Hepatocyte (in vitro differentiated cells): Measurements from ENCODE around the gene B3GNT4.

ENCODE experiments used
- EZH2 ChIP-seq: fragments of 200-600 bp; sonication (generic); IDR thresholded peaks from 2 replicates; pipeline ENCODE4 v1.6.1; 2016; ENCODE audit warnings: antibody characterized with exemption, mild to moderate bottlenecking, borderline replicate concordance
- EZH2phosphoT487 ChIP-seq: fragments of 200-600 bp; sonication (generic); IDR thresholded peaks from one replicate; pipeline ENCODE4 v1.6.1; 2018; ENCODE audit warnings: antibody characterized with exemption, mild to moderate bottlenecking, low read depth, moderate library complexity; ENCODE audit not compliant: unreplicated experiment, severe bottlenecking
- TF ChIP-seq, protein P1 (sequence below): fragments of 200-600 bp; sonication (generic); IDR thresholded peaks from 2 replicates; pipeline ENCODE4 v1.5.1; 2016; ENCODE audit warnings: antibody characterized with exemption, mild to moderate bottlenecking; ENCODE audit not compliant: poor library complexity

DNA sequence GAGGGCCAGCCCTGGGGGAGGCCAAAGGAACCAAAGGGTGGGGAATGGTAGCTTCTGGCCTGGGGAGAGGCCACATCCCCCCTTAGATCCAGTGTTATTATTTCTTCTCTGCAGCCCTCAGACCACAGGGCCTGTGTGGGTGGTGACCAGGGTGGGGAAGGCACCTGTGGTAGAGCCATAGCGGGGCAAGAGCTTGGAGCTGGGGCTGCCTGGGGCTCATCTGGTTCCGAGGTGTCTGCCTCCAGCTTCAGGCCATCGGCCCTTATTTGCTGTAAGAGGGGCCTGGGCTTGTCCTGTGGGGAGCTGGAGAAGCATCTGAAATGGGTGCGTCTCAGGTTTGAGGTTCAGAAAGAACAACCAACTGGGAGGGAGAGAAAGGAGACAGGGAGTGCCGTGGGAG lies 2.1 kb upstream of the B3GNT4 start:
- TF ChIP-seq, protein P1, sequence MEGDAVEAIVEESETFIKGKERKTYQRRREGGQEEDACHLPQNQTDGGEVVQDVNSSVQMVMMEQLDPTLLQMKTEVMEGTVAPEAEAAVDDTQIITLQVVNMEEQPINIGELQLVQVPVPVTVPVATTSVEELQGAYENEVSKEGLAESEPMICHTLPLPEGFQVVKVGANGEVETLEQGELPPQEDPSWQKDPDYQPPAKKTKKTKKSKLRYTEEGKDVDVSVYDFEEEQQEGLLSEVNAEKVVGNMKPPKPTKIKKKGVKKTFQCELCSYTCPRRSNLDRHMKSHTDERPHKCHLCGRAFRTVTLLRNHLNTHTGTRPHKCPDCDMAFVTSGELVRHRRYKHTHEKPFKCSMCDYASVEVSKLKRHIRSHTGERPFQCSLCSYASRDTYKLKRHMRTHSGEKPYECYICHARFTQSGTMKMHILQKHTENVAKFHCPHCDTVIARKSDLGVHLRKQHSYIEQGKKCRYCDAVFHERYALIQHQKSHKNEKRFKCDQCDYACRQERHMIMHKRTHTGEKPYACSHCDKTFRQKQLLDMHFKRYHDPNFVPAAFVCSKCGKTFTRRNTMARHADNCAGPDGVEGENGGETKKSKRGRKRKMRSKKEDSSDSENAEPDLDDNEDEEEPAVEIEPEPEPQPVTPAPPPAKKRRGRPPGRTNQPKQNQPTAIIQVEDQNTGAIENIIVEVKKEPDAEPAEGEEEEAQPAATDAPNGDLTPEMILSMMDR = no peak
- TF ChIP-seq EZH2 (no peak), EZH2phosphoT487 (no peak)
